OCI-LY3 (cell line): Measurements from ENCODE around the gene TTC39A.

Experiments used
- H2AFZ ChIP-seq: fragments of 200-600, 300-600 bp; shearing (Covaris generic); 2 replicates; pipeline ENCODE4 v1.6.0; 2014; ENCODE audit warnings: antibody characterized with exemption, low read depth, low read length
- H3K27ac ChIP-seq: fragments of 200-600, 300-600 bp; sonication (generic); 2 replicates; pipeline ENCODE4 v1.5.1; 2014; ENCODE audit warnings: mild to moderate bottlenecking, low read length, moderate library complexity, mixed read lengths
- H3K27me3 ChIP-seq: fragments of 200-600, 300-600 bp; sonication (generic); 2 replicates; pipeline ENCODE4 v1.6.1; 2014; ENCODE audit warnings: low read depth, low read length, mixed read lengths
- H3K36me3 ChIP-seq: fragments of 200-600, 300-600 bp; sonication (generic); replicated peaks from 2 replicates; pipeline ENCODE3; 2014; ENCODE audit warnings: low read depth, low read length, mixed read lengths
- H3K4me1 ChIP-seq: fragments of 300-600, 200-600 bp; sonication (generic); 2 replicates; pipeline ENCODE4 v1.6.1; 2014; ENCODE audit warnings: low read length, mixed read lengths
- H3K4me2 ChIP-seq: fragments of 200-600, 300-600 bp; sonication (generic); 2 replicates; pipeline ENCODE4 v1.6.1; 2014; ENCODE audit warnings: low read length, mixed read lengths
- H3K4me3 ChIP-seq: fragments of 300-600, 200-600 bp; sonication (generic); 2 replicates; pipeline ENCODE4 v1.5.1; 2014; ENCODE audit warnings: antibody characterized with exemption, mild to moderate bottlenecking, low read length, moderate library complexity
- H3K79me2 ChIP-seq: fragments of 300-600, 200-600 bp; shearing (Covaris generic); 2 replicates; pipeline ENCODE4 v1.6.1; 2014; ENCODE audit warnings: mild to moderate bottlenecking, low read length, mixed read lengths
- H3K9ac ChIP-seq: fragments of 300-600, 200-600 bp; shearing (Covaris generic); 2 replicates; pipeline ENCODE4 v1.6.0; 2014; ENCODE audit warnings: mild to moderate bottlenecking, low read length, moderate library complexity
- H3K9me3 ChIP-seq: fragments of 200-600, 300-600 bp; shearing (Covaris generic); 2 replicates; pipeline ENCODE4 v1.6.1; 2014; ENCODE audit warnings: low read length, mixed read lengths; ENCODE audit not compliant: insufficient read depth
- H4K20me1 ChIP-seq: fragments of 200-600, 300-600 bp; sonication (generic); 2 replicates; pipeline ENCODE4 v1.6.1; 2016; ENCODE audit warnings: low read length, mixed read lengths; ENCODE audit not compliant: insufficient read depth
- CTCF ChIP-seq: fragments of 200-600, 300-600 bp; sonication (generic); IDR thresholded peaks from 2 replicates; pipeline ENCODE4 v1.5.1; 2014; ENCODE audit warnings: antibody characterized with exemption, low read length, low read depth
- EZH2phosphoT487 ChIP-seq: fragments of 200-600 bp; shearing (Covaris generic); IDR thresholded peaks from 2 replicates; pipeline ENCODE4 v1.6.1; 2018; ENCODE audit warnings: antibody characterized with exemption, mixed run types, low read depth

TTC39A gene

DNA sequence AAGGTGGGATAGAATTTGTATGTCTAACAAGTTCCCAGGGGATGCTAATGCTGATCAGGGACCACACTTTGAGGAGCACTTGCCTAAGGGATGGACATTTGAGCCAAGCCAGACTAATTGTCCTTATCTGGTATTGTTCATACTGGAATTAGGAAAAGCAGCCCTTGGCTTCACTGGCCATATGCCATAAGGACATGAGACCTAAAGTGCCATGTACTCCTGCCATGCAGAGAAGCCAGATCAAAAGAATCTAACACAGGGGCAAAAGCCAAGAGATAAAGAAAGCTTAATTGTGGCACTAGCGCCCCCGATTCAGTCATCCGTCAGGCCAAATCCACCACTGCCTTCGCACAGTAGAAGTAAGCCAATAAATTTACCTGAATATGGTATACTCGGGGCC lies 48.6 kb downstream of the TTC39A start:
- Histone ChIP-seq H3K9me3 (no peaks in the 10 kb centered on the region), H2AFZ (no peak overlapping the region), H3K36me3 (no peaks in the 10 kb centered on the region), H3K4me1 (peaks cover 24% of the 10 kb centered on the region), H3K9ac (no peak overlapping the region), H3K27me3 (no peaks in the 10 kb centered on the region), H3K4me2 (no peak overlapping the region), H3K79me2 (no peaks in the 10 kb centered on the region), H3K4me3 (no peak overlapping the region), H3K27ac (no peak overlapping the region), H4K20me1 (no peaks in the 10 kb centered on the region; the same call in 1 of the 2 replicates)
- TF ChIP-seq CTCF (no peak), EZH2phosphoT487 (no peak)

DNA sequence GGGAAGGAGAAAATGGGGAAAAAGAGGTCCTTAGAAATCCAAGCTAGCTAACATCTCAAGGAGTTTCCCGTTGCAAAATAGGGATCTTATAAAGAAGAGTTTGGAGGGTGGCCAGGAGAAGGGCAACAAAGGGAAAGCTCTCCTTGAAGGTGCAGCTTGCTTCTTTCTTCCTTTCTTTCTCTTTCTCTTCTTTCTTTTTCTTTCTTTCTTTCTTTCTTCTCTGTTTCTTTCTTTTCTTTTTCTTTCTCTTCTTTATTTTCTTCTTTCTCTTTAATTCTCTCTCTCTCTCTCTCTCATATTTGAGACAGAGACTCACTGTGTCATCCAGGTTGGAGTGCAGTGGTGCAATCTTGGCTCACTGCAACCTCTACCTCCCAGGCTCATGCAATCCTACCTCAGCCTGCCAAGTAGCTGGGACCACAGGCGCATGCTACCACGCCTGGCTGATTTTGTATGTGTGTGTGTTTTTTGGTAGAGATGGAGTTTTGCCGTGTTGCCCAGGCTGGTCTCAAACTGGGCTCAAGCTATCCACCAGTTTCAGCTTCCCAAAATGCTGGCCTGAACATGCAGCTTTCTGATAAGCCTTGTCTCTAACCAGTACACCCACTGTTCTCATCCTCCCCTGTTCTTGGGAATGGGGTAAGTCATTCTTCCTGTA lies 49.9 kb downstream of the TTC39A start:
- TF ChIP-seq CTCF (no peak), EZH2phosphoT487 (no peak)
- H3K27ac ChIP-seq = no peak overlapping the region
- no peak overlapping the region for H3K9ac ChIP-seq
- no peak overlapping the region for H2AFZ ChIP-seq
- no peaks in the 10 kb centered on the region for H3K27me3 ChIP-seq
- H3K79me2 ChIP-seq = no peaks in the 10 kb centered on the region
- H3K4me2 ChIP-seq = no peak overlapping the region
- H3K4me1 ChIP-seq = peaks cover 23% of the 10 kb centered on the region
- no peaks in the 10 kb centered on the region for H3K36me3 ChIP-seq
- H3K9me3 ChIP-seq = no peaks in the 10 kb centered on the region
- H3K4me3 ChIP-seq = no peak overlapping the region
- no peaks in the 10 kb centered on the region; the same call in 1 of the 2 replicates for H4K20me1 ChIP-seq

DNA sequence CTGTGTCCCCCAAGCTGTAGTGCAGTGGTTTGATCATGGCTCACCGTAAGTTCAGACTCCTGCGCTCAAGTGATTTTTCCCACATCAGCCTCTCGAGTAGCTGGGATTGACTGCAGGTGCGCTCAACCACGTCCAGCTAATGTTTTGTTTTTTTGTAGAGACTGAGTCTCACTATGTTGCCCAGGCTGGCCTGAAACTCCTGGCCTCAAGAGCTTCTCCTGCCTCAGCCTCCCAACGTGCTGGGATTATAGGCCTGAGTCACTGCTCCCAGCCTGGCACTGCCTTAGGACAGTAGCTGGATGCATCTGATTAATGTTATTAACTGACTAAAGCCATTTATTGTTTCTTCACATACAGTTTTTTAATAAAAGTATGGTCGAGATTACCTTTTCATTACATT lies 54.1 kb downstream of the TTC39A start:
- Histone ChIP-seq H3K79me2 (no peaks in the 10 kb centered on the region), H4K20me1 (no peaks in the 10 kb centered on the region), H3K4me1 (no peaks in the 10 kb centered on the region), H3K4me3 (no peak overlapping the region), H3K9ac (no peak overlapping the region), H3K9me3 (no peaks in the 10 kb centered on the region), H3K27me3 (no peaks in the 10 kb centered on the region), H3K27ac (no peak overlapping the region), H2AFZ (no peak overlapping the region), H3K4me2 (no peak overlapping the region), H3K36me3 (no peaks in the 10 kb centered on the region)
- no peak for TF ChIP-seq CTCF
- TF ChIP-seq EZH2phosphoT487 = no peak

GRCh38 chr1:51274676-51275075 lies 55.7 kb downstream of the TTC39A start:
- Histone ChIP-seq H3K36me3 (peaks cover 2% of the 10 kb centered on the region), H3K9me3 (no peaks in the 10 kb centered on the region), H3K9ac (no peak overlapping the region), H4K20me1 (no peaks in the 10 kb centered on the region), H3K27me3 (no peaks in the 10 kb centered on the region), H3K4me1 (no peaks in the 10 kb centered on the region), H3K79me2 (no peaks in the 10 kb centered on the region), H2AFZ (no peak overlapping the region), H3K4me3 (no peak overlapping the region), H3K4me2 (no peak overlapping the region), H3K27ac (no peak overlapping the region)
- TF ChIP-seq EZH2phosphoT487 (no peak), CTCF (no peak)
